Effector CD4-positive, alpha-beta T cell (primary cell): ENCODE measurements around the gene TAOK1.
A peak's percentile ranks its signal among the peaks of the same experiment; 100 is the strongest.
"Not testable (repeated sequence)": the region's sequence is repeated elsewhere in the genome, so short reads cannot be mapped to it uniquely, and the experiment has no call there.

Experiments
- DNase-seq: peaks from one replicate; pipeline ENCODE4 v3.0.0-alpha.2; 2020

Gene TAOK1

GRCh38 chr17:29555840-29556239 is 165.7 kb downstream of the TAOK1 start:
- no peak for DNase-seq

GRCh38 chr17:29557085-29557738 is 167.0 kb downstream of the TAOK1 start:
- DNase-seq: no peak

GRCh38 chr17:29557739-29558116 is 167.6 kb downstream of the TAOK1 start:
- DNase-seq: no peak

GRCh38 chr17:29558139-29558538 is 168.0 kb downstream of the TAOK1 start:
- DNase-seq: not testable (repeated sequence)

GRCh38 chr17:29559640-29560039 is 169.5 kb downstream of the TAOK1 start:
- DNase-seq: no peak

DNA sequence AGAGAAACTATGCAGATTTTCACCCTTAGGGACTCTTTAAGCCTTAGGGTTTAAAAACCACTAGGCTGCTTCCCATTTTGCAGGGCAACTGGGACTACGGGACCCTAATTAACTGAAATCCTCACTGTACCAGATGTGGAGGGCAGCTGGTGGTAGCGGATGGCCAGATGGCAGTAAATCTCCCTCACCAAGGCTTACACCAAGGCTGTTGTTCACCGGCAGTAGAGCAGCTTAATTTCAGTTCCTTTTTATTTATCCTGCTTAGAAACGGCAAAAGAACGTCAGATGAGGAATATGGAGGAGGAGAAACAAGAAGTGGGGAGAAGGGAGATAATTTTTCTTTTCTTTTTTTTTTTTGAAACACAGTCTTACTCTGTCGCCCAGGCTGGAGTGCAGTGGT is 170.2 kb downstream of the TAOK1 start:
- DNase-seq: no peak

DNA sequence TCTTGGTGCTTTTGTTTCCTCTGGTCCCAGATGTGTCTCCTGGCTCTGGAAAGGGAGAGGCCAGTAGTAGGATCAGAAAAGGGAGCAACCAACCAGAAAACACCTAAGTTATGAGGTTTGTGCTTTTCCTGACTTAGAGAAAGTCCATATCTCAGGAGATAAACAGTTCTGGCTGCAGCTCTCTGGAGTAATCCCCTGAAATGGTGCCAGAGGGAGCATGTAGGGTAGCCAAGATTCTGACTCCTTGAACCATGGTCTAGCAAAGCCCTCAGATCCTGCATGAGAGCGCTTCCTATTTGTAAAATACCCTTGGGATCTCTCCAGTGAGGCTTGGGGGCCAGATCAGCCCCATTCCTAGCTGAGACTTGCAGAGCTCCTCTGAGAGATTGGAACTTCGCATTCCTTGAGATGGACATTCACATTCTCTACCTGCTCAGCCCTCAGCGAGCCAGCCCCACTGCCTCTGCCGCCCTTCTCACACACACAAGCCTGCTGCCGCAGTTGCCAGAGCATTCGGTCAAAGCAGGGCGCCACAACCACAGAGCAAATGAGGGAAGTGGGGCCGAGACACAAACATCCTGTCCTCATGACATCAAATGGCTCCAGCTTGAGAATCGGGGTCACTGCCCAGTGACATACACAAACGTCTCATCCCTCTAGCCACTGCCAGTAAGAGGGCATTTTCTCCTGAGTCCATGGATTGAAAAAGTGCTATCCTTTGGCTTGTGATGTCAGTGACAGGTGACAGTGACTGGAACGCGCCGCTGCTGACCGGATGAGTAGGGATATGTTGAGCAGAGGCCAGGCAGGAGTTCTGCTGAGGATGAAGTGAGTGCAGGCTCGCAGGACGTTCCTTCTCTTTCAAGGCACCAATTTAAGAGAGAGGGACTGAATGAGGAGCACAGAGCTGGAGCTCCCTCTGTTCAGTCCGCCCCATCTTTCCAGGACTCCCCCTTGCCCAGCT is 171.7 kb downstream of the TAOK1 start:
- no peak for DNase-seq

GRCh38 chr17:29562615-29563014 is 172.5 kb downstream of the TAOK1 start:
- DNase-seq: no peak

GRCh38 chr17:29563816-29564215 is 173.7 kb downstream of the TAOK1 start:
- no peak for DNase-seq

- peak; percentile 30 for DNase-seq
Observed at GRCh38 chr17:29565643-29566472, 175.7 kb downstream of the TAOK1 start.

GRCh38 chr17:29566473-29567303 is 176.5 kb downstream of the TAOK1 start, which contains the start of gene ABHD15:
Gene ABHD15, minus strand, starts transcription at chr17:29567037. Its CDS starts 71 bp downstream, at chr17:29566966.
- peak; percentile 36 for DNase-seq

GRCh38 chr17:29567304-29567553 is 177.1 kb downstream of the TAOK1 start:
- DNase-seq: no peak

DNA sequence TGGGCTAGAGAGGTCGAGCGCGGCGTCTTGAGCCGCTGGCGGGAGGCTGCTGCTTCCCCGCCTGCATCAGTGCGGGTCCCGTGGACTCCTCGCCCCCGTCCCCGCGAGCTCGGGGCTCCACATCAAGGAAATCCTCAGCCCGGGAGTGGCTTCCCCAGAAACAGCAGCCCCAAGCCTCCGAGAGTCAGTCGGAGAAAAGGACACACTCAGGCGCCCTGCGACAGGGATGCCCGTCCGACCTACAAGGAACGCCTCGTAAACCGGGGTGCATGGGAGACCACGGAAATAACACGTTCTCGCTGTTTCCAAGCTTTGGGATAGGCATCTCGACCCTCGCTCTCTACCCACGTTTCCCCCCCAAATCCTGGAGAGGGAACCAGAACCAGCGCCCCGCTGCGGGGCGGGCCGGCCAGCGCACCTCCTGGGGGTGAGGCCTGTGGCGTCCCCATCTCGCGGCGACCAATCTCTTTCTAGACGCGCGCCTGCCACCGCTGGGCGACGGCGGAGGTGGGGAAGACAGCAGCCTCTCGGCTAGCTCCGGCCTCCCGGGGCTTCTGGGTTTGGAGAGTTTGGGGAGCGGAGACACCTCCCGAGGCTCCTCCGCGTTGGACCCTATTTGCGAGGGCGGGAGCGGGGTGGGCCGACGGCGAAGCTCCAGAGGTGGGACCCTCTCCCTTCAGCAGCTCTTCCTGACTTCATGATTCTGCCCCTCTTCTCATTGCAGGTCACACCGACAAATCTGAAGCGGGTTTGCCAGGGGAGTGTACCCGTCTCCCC is 177.6 kb downstream of the TAOK1 start:
- peak; percentile 64 for DNase-seq

- peak; percentile 80 for DNase-seq
Observed at GRCh38 chr17:29568331-29569244, 178.4 kb downstream of the TAOK1 start, which contains the start of gene TP53I13. Gene TP53I13, plus strand, starts transcription at chr17:29568701. Its CDS starts 58 bp downstream, at chr17:29568759.

GRCh38 chr17:29569245-29569950 is 179.2 kb downstream of the TAOK1 start:
- DNase-seq: no peak

GRCh38 chr17:29570521-29570920 is 180.4 kb downstream of the TAOK1 start:
- DNase-seq: no peak

GRCh38 chr17:29571486-29571882 is 181.3 kb downstream of the TAOK1 start:
- DNase-seq: no peak

DNA sequence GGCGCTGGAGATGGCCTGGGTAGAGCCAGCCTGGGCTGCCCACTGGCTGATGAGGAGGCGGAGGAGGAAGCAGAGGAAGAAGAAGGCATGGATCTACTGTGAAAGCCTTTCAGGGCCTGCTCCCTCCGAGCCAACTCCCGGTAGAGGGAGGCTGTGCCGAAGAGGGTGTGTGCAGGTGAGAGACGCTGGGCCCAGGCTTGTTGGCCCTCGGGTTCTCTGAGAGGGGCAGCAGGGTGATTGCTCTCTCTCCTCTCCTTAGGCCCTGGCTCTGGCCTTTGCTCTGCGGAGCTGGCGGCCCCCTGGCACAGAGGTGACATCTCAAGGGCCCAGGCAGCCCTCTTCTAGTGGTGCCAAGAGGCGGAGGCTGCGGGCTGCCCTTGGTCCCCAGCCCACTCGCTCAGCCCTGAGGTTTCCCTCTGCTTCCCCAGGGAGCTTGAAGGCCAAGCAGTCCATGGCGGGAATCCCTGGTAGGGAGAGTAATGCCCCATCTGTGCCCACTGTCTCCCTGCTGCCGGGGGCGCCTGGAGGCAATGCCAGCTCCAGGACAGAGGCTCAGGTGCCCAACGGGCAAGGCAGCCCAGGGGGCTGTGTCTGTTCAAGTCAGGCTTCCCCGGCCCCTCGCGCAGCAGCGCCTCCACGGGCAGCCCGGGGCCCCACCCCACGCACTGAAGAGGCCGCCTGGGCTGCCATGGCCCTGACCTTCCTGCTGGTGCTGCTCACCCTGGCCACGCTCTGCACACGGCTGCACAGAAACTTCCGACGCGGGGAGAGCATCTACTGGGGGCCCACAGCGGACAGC is 181.9 kb downstream of the TAOK1 start:
- no peak for DNase-seq
